ENCODE results near the gene SLC36A4. TPM values are rescaled to one million over a fixed set of nuclear protein-coding genes. Genes with fewer than 3 reads are reported as not detected.

Gene SLC36A4
- total RNA-seq, 4 donors from 2014 or later, result 1.5 to 3.4 (median 2.4) TPM

GRCh38 chr11:93198215-93198845 is 539 bp upstream of the SLC36A4 start:
- DNase-seq, result no peak
- TF ChIP-seq CTCF (IDR thresholded peaks at IDR 0.05 in 4 of 5, conservative IDR thresholded peaks at IDR 0.05 in 1 of 5), result no peak
- Histone ChIP-seq H3K27me3 (no peaks in the 10 kb centered on the region), H3K4me3 (peak overlapping the region; percentile 63 to 86 (median 78)), H3K36me3 (no peaks in the 10 kb centered on the region), H3K27ac (peak overlapping the region; percentile 78 to 90 (median 84)), H3K9me3 (no peaks in the 10 kb centered on the region), H3K4me1 (peaks cover 0 to 4% of the 10 kb centered on the region in 2 donors)
- in situ Hi-C loops (cut with MboI; ENCODE audit: low sequenced_read_pairs in 4 of 4) (no loop called here), intact Hi-C loops (cut with DNase I; ENCODE audit: low total_unique reads) (no loop called here)
- no peak for ATAC-seq

GRCh38 chr11:93196816-93197379 is 893 bp downstream of the SLC36A4 start:
- DNase-seq (no peak), ATAC-seq (no peak)
- H3K4me3 ChIP-seq, result peak overlapping the region; percentile 63 to 86 (median 78)
- no peaks in the 10 kb centered on the region for H3K36me3 ChIP-seq
- H3K27ac ChIP-seq, result peak overlapping the region; percentile 78 to 90 (median 84)
- intact Hi-C loops (cut with DNase I; ENCODE audit: low total_unique reads), result no loop called here
- H3K9me3 ChIP-seq, result no peaks in the 10 kb centered on the region
- TF ChIP-seq POLR2A (IDR thresholded peaks at IDR 0.05) (no peak), CTCF (IDR thresholded peaks at IDR 0.05 in 4 of 5, conservative IDR thresholded peaks at IDR 0.05 in 1 of 5) (peak in 2 of 5 experiments; percentile 24 to 39)
- in situ Hi-C loops (cut with MboI; ENCODE audit: low sequenced_read_pairs in 4 of 4), result no loop called here
- no peaks in the 10 kb centered on the region for H3K27me3 ChIP-seq
- peaks cover 0 to 4% of the 10 kb centered on the region in 2 donors for H3K4me1 ChIP-seq

GRCh38 chr11:93194673-93195291 is 3.0 kb downstream of the SLC36A4 start:
- no peak for ATAC-seq
- H3K36me3 ChIP-seq, result no peaks in the 10 kb centered on the region
- TF ChIP-seq CTCF (IDR thresholded peaks at IDR 0.05 in 4 of 5, conservative IDR thresholded peaks at IDR 0.05 in 1 of 5), result no peak
- no peak for TF ChIP-seq POLR2A (IDR thresholded peaks at IDR 0.05)

GRCh38 chr11:93193731-93194130 is 4.1 kb downstream of the SLC36A4 start:
- Histone ChIP-seq H3K4me1 (peaks cover 0 to 4% of the 10 kb centered on the region in 2 donors), H3K9me3 (no peaks in the 10 kb centered on the region), H3K27ac (no peak overlapping the region), H3K36me3 (no peaks in the 10 kb centered on the region), H3K4me3 (no peak overlapping the region), H3K27me3 (no peaks in the 10 kb centered on the region)
- in situ Hi-C loops (cut with MboI; ENCODE audit: low sequenced_read_pairs in 4 of 4), result no loop called here
- no peak for TF ChIP-seq POLR2A (IDR thresholded peaks at IDR 0.05)
- TF ChIP-seq CTCF (IDR thresholded peaks at IDR 0.05 in 4 of 5, conservative IDR thresholded peaks at IDR 0.05 in 1 of 5), result no peak
- intact Hi-C loops (cut with DNase I; ENCODE audit: low total_unique reads), result no loop called here
- ATAC-seq (no peak), DNase-seq (no peak)

More at GRCh38 chr11:93194673-93195291, 3.0 kb downstream of the SLC36A4 start:
- in situ Hi-C loops (cut with MboI; ENCODE audit: low sequenced_read_pairs in 4 of 4) (no loop called here), intact Hi-C loops (cut with DNase I; ENCODE audit: low total_unique reads) (no loop called here)
- Histone ChIP-seq H3K4me1 (peaks cover 0 to 4% of the 10 kb centered on the region in 2 donors), H3K27me3 (no peaks in the 10 kb centered on the region), H3K27ac (no peak overlapping the region), H3K9me3 (no peaks in the 10 kb centered on the region), H3K4me3 (no peak overlapping the region)
- no peak for DNase-seq
